HUES6 (cell line): ENCODE results near the gene BCAT1.
"Not testable (repeated sequence)": the region's sequence is repeated elsewhere in the genome, so short reads cannot be mapped to it uniquely, and the experiment has no call there.

Experiments used
- H3K27ac ChIP-seq: 2 replicates; pipeline ENCODE4 v1.7.0; 2013; ENCODE audit warnings: low read depth, mild to moderate bottlenecking, low read length, inconsistent platforms
- H3K27me3 ChIP-seq: 2 replicates; pipeline ENCODE4 v1.6.1; 2013; ENCODE audit warnings: low read length; ENCODE audit not compliant: control insufficient read depth, insufficient read depth
- H3K36me3 ChIP-seq: 2 replicates; pipeline ENCODE4 v1.6.1; 2013; ENCODE audit warnings: low read length; ENCODE audit not compliant: control insufficient read depth, insufficient read depth
- H3K4me1 ChIP-seq: 2 replicates; pipeline ENCODE4 v1.6.1; 2013; ENCODE audit warnings: low read length; ENCODE audit not compliant: control insufficient read depth, insufficient read depth
- H3K4me3 ChIP-seq: 2 replicates; pipeline ENCODE4 v1.5.1; 2013; ENCODE audit warnings: low read depth, low read length
- H3K9ac ChIP-seq: one replicate; pipeline ENCODE4 v1.6.1; 2013; ENCODE audit warnings: mild to moderate bottlenecking, low read length
- H3K9me3 ChIP-seq: 2 replicates; pipeline ENCODE4 v1.6.1; 2013; ENCODE audit warnings: low read depth, low read length; ENCODE audit not compliant: control insufficient read depth, insufficient read depth

Gene BCAT1

DNA sequence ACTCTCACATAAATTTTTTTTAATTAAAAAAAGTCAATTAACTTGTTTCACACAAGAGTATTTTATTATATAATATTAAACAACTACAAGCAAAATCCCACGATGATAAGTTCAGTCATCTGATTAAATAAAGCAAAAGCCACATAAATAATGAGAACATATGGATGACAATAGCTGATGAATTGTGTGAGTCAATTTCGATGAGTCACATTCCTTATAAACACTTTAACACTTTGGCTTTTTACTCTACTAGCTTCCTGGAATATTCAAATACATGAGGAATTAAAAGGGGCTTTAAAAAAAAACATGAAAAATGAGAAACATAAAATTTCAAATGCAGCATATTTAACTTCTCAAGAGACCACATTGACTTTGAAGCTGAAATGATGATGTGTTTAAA, 95.3 kb downstream of the BCAT1 start:
- 0 out of 2 replicates have a peak, but pooled peaks cover 5% of the 10 kb centered on the region for H3K9me3 ChIP-seq
- H3K27me3 ChIP-seq = no peaks in the 10 kb centered on the region
- H3K4me1 ChIP-seq = peaks cover 13% of the 10 kb centered on the region; the same call in 1 of the 2 replicates
- H3K27ac ChIP-seq = no peak overlapping the region
- H3K9ac ChIP-seq = no peak overlapping the region
- peaks cover 35% of the 10 kb centered on the region for H3K36me3 ChIP-seq
- no peak overlapping the region for H3K4me3 ChIP-seq

DNA sequence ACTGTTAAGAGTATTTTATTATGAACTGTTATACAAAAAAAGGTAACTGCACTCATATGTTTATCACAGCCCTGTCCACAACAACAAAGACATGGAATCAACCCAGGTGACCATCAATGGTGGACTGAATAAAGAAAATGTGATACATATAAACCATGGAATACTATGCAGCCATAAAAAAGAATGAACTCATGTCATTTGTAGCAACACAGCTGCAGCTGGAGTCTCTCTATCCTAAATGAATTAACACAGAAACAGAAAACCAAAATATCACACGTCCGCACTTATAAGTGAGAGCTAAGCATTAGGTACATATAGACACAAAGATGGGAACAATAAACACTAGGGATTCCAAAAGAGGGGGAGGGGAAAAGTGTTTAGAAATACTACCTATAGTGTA, 95.8 kb downstream of the BCAT1 start:
- Histone ChIP-seq H3K27ac (no peak overlapping the region), H3K4me3 (no peak overlapping the region), H3K36me3 (peaks cover 31% of the 10 kb centered on the region), H3K9ac (no peak overlapping the region), H3K9me3 (0 out of 2 replicates have a peak, but pooled peaks cover 5% of the 10 kb centered on the region), H3K27me3 (no peaks in the 10 kb centered on the region), H3K4me1 (peaks cover 13% of the 10 kb centered on the region; the same call in 1 of the 2 replicates)

DNA sequence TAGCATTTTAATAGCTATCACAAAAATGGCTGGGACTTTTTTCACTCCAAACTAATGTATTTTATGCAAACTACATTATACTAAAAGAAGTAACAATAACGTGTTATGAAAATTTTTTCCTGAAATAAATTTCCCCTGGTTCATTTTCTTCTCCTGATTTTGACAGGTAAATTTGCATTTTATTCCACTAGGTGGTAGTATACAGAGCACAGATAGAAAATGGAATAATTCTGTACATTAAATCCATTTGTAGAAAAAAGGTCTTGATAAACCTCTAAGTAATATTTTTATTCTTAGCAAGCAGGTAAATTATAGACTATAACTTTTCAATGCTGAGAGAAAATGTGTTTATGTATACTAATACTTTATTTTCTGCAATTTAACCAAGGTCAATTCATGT, 96.5 kb downstream of the BCAT1 start:
- Histone ChIP-seq H3K27ac (no peak overlapping the region), H3K9ac (no peak overlapping the region)

DNA sequence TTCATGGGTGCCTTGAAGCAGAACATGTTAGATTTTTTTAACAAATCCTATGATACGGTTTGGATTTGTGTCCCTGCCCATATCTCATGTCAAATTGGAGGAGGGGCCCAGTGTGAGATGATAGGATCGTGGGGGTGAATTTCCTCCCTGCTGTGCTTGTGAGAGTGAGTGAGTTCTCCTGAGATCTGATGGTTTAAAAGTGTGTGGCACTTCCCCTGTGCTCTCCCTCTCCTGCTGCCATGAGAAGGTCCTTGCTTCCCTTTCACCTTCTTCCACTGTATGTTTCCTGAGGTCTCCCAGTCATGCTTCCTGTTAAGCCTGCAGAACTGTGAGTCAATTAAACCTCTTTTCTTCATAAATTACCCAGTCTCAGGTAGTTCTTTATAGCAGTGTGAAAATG, 97.0 kb downstream of the BCAT1 start:
- H3K36me3 ChIP-seq = peaks cover 27% of the 10 kb centered on the region
- peaks cover 13% of the 10 kb centered on the region; the same call in 1 of the 2 replicates for H3K4me1 ChIP-seq
- H3K27me3 ChIP-seq, H3K9me3 ChIP-seq, H3K4me3 ChIP-seq, H3K27ac ChIP-seq, H3K9ac ChIP-seq: not testable (repeated sequence)

More for the DNA sequence above, 96.5 kb downstream of the BCAT1 start:
- H3K9me3 ChIP-seq = 0 out of 2 replicates have a peak, but pooled peaks cover under 1% of the 10 kb centered on the region
- peaks cover 29% of the 10 kb centered on the region for H3K36me3 ChIP-seq
- no peaks in the 10 kb centered on the region for H3K27me3 ChIP-seq
- peaks cover 13% of the 10 kb centered on the region; the same call in 1 of the 2 replicates for H3K4me1 ChIP-seq
- no peak overlapping the region for H3K4me3 ChIP-seq

DNA sequence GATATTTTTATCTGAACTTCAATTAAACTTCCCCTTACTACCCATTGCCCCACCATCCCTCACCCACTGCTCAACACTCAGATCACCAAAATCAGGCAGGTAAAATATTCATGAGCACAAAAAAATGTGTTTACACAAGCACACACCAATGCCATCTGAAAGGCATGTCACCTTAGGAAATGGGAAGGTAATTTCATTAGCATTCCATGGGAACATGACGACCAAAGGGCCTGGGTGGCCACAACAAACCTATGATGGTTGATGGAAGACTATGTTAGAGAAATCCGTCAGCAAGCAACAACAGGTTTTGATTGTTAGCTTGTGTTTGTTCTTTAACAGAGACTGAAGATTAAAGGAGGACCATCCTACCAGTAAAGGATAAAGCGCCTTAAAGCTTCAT, 97.6 kb downstream of the BCAT1 start:
- Histone ChIP-seq H3K4me1 (peaks cover 13% of the 10 kb centered on the region; the same call in 1 of the 2 replicates), H3K9ac (no peak overlapping the region), H3K27me3 (no peaks in the 10 kb centered on the region), H3K27ac (no peak overlapping the region), H3K4me3 (no peak overlapping the region), H3K9me3 (no peaks in the 10 kb centered on the region), H3K36me3 (peaks cover 25% of the 10 kb centered on the region)

DNA sequence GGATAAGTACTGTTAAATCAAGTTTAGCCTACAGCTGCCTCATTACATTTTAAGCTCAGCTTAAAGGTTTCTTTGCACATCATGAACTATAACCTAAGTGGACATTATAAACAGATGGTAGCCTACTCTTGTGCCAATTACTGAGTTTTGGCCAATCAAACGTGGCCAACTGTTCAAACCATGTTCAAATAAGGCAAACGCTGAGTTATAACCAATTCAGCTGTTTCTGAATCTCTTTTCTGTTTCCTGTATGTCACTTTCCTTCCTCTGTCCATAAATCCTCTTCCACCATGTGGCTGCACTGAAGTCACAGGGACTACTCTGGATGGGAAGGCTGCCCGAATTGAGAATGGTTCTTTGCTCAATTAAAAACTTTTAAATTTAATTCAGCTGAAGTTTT, 98.4 kb downstream of the BCAT1 start:
- H3K36me3 ChIP-seq = peaks cover 23% of the 10 kb centered on the region

DNA sequence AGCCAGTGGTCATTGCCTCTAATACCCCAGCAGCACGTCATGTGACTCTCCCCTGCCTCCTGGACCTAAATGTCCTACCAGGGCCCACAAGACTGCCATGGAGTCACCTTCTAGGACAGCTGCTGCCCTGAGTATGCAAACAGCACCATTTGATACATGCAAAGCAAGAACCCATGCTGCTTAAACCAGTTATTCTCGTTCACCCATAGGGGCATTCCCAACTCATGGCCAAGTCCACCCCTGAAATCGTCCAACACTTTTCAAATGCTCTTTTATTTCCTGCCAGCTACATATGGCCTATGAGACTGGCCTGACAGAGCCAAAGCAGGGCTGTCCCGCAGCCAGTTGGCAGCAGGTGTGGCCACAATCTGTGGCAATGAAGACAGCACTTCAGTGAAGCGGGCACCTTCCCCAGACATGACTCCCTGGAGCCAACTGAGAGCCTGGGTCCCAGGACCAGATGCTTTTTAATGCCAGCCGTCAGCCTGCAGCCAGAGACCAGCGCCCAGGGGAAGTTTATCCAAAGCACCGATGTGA, 99.9 kb downstream of the BCAT1 start:
- Histone ChIP-seq H3K4me3 (no peak overlapping the region), H3K9ac (no peak overlapping the region), H3K27me3 (no peaks in the 10 kb centered on the region), H3K4me1 (peaks cover 8% of the 10 kb centered on the region; the same call in 1 of the 2 replicates), H3K27ac (no peak overlapping the region), H3K36me3 (peaks cover 23% of the 10 kb centered on the region), H3K9me3 (no peaks in the 10 kb centered on the region)

More for the DNA sequence above, 98.4 kb downstream of the BCAT1 start:
- H3K4me3 ChIP-seq = no peak overlapping the region
- no peak overlapping the region for H3K27ac ChIP-seq
- no peaks in the 10 kb centered on the region for H3K27me3 ChIP-seq
- H3K9ac ChIP-seq = no peak overlapping the region
- no peaks in the 10 kb centered on the region for H3K9me3 ChIP-seq
- peaks cover 13% of the 10 kb centered on the region; the same call in 1 of the 2 replicates for H3K4me1 ChIP-seq

DNA sequence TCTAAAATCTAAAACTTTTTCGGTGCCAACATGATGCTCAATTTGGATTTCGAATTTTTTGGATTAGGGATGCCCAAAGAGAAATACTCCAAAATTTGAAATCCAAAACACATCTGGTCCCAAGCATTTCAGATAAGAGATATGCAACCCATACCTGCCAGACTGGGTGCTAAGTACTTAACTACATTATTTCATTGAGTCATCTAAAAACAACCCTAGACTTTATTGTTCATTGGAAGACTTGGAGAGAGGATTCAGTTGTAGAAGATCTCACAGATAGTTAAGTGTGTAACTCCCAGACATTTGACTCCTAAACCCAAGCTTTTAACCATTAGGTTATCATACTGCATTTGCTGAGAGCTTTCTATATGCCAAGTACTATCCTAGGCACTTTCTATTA, 102.2 kb downstream of the BCAT1 start:
- no peak overlapping the region for H3K4me3 ChIP-seq
- no peaks in the 10 kb centered on the region for H3K9me3 ChIP-seq
- H3K9ac ChIP-seq = no peak overlapping the region
- H3K27me3 ChIP-seq = no peaks in the 10 kb centered on the region
- no peak overlapping the region for H3K27ac ChIP-seq
- H3K36me3 ChIP-seq = peaks cover 38% of the 10 kb centered on the region
- 0 out of 2 replicates have a peak, but pooled peaks cover 3% of the 10 kb centered on the region for H3K4me1 ChIP-seq

DNA sequence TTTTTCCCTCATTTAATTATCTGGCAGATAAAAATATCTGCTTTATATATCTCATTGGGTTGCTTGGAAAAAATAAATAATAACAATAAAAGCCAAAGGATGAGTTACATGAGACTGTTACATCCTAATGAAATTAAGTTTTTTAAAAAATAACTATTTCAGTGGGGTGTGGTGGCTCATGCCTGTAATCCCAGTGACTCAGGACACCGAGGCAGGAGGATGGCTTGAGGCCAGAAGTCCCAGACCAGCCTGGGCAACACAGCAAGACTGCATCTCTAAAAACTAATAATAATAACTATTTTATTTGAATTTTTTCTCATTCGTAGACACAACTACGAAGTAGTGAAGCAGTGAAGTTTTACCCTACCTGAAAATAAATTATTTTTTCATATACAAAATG, 103.3 kb downstream of the BCAT1 start:
- no peaks in the 10 kb centered on the region for H3K4me1 ChIP-seq
- no peak overlapping the region for H3K4me3 ChIP-seq
- H3K27me3 ChIP-seq = no peaks in the 10 kb centered on the region
- no peak overlapping the region for H3K27ac ChIP-seq
- peaks cover 46% of the 10 kb centered on the region for H3K36me3 ChIP-seq
- H3K9ac ChIP-seq = no peak overlapping the region
- no peaks in the 10 kb centered on the region for H3K9me3 ChIP-seq

DNA sequence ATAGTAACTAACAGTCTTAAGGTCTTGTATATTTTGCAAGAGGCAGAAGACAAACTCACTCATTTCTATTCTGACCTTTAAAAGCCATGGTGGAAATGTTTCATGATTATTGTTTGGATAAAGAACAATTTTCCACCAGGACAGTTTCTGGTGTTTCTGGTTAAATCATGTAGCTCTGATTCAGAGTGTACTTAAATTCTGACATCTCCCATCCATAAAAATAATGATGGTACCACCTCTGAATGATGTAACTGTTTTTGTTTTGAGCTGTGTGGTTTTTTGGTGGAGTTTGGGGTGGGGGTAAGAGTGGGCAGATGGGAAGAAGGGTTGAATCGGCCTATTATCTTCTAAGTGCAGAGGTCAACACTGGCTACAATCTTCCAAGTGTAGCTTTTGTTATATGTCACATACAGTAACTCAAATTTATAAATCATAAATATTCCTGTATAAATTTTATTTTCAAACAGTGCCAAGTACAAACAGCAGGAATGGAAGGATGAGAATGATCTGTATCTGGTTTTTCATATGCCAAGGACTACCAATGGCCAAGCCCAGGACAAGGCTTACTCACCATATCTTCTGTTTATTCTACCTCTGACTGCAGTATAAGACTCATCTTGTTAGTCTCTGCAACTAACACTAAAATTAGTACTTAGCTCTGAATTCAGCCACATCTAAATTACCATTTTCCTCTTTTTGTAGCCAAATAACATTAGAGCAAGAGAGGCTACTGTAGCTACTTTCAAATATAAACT, 108.7 kb downstream of the BCAT1 start:
- H3K36me3 ChIP-seq = peaks cover 52% of the 10 kb centered on the region
- H3K4me3 ChIP-seq = no peak overlapping the region
- H3K27ac ChIP-seq = no peak overlapping the region

DNA sequence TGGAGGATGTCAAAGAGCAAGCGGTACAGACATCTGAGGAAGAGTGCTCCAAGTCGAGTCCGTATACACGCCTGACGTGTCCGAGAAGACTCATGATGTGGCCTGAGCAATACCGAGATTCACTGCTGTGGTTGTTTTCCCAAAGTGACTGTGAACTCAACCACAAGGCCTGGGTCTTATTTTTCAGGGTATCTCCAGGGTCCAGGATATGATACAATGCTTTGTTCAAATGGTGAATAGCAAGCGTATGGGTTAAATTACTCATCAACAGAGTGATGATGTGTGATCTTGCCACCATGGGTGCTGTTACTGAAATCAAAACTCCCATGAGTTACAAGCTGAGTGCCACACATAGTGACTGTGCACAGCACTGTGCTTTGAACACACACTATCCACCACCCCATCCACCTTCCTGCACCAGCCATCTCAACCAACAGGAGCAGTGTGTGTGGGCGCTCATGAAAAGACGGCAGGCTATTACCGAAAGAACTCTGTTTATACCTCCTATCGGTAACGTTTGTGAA, 109.6 kb downstream of the BCAT1 start:
- Histone ChIP-seq H3K27ac (no peak overlapping the region), H3K4me3 (no peak overlapping the region), H3K4me1 (no peaks in the 10 kb centered on the region), H3K9me3 (no peaks in the 10 kb centered on the region), H3K36me3 (peaks cover 53% of the 10 kb centered on the region), H3K9ac (no peak overlapping the region), H3K27me3 (no peaks in the 10 kb centered on the region)

More for the DNA sequence above, 108.7 kb downstream of the BCAT1 start:
- no peaks in the 10 kb centered on the region for H3K9me3 ChIP-seq
- H3K4me1 ChIP-seq = no peaks in the 10 kb centered on the region
- no peak overlapping the region for H3K9ac ChIP-seq
- no peaks in the 10 kb centered on the region for H3K27me3 ChIP-seq
